B cell (primary cell): ENCODE data around the gene CELF6.

Source experiments
- EZH2 ChIP-seq: IDR thresholded peaks from 2 replicates; pipeline ENCODE4 v1.6.1; 2012; ENCODE audit warnings: borderline replicate concordance, low read depth, mild to moderate bottlenecking, moderate library complexity, low read length; ENCODE audit not compliant: insufficient read depth, poor library complexity, severe bottlenecking
- TF ChIP-seq, protein P1 (sequence below): fragments of 200-600 bp; IDR thresholded peaks from one replicate; pipeline ENCODE4 v1.8.0; 2022; ENCODE audit warnings: antibody characterized with exemption, mild to moderate bottlenecking

DNA sequence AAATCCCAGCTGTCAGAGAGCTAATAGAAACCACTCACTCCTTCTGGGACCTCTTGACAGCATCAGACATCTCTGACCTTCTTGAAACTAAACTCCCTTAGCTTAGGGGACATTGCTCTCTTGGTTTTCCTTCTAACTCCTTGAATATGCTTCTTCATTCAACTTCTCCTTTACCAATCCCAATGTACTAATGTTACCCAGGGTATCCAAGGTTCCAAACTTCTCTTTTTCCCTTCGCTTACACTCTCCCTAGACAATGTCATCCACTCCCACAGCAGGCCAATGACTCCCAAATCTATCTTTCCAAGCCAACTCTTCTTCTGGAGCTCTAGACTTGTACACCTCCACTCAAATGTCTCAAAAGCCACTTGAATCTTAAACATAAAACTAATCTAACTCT, 41.2 kb upstream of the CELF6 start:
- TF ChIP-seq, protein P1, sequence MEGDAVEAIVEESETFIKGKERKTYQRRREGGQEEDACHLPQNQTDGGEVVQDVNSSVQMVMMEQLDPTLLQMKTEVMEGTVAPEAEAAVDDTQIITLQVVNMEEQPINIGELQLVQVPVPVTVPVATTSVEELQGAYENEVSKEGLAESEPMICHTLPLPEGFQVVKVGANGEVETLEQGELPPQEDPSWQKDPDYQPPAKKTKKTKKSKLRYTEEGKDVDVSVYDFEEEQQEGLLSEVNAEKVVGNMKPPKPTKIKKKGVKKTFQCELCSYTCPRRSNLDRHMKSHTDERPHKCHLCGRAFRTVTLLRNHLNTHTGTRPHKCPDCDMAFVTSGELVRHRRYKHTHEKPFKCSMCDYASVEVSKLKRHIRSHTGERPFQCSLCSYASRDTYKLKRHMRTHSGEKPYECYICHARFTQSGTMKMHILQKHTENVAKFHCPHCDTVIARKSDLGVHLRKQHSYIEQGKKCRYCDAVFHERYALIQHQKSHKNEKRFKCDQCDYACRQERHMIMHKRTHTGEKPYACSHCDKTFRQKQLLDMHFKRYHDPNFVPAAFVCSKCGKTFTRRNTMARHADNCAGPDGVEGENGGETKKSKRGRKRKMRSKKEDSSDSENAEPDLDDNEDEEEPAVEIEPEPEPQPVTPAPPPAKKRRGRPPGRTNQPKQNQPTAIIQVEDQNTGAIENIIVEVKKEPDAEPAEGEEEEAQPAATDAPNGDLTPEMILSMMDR, result no peak
- TF ChIP-seq EZH2, result no peak
